ENCODE measurements around the gene OR10A6.

Gene OR10A6

GRCh38 chr11:7900686-7901085 is 30.4 kb downstream of the OR10A6 start:
- Mint-ChIP-seq H3K4me1 (no peaks in the 10 kb centered on the region), H3K9me3 (peaks cover 6% of the 10 kb centered on the region), H3K36me3 (no peaks in the 10 kb centered on the region), H3K27ac (no peak overlapping the region), H3K27me3 (peaks cover 2% of the 10 kb centered on the region), H3K4me3 (no peak overlapping the region)
- no peak for ATAC-seq

GRCh38 chr11:7899418-7899817 is 31.6 kb downstream of the OR10A6 start:
- peaks cover 9% of the 10 kb centered on the region for H3K27me3 Mint-ChIP-seq
- H3K9me3 Mint-ChIP-seq: peaks cover 10% of the 10 kb centered on the region
- ATAC-seq: no peak
- H3K36me3 Mint-ChIP-seq: no peaks in the 10 kb centered on the region
- H3K27ac Mint-ChIP-seq: no peak overlapping the region
- no peak overlapping the region for H3K4me3 Mint-ChIP-seq
- no peaks in the 10 kb centered on the region for H3K4me1 Mint-ChIP-seq

GRCh38 chr11:7898666-7899283 is 32.3 kb downstream of the OR10A6 start:
- Mint-ChIP-seq H3K27ac (no peak overlapping the region), H3K27me3 (peaks cover 9% of the 10 kb centered on the region), H3K4me3 (no peak overlapping the region), H3K9me3 (peaks cover 10% of the 10 kb centered on the region), H3K36me3 (no peaks in the 10 kb centered on the region), H3K4me1 (no peaks in the 10 kb centered on the region)
- ATAC-seq: no peak

GRCh38 chr11:7896009-7896785 is 34.9 kb downstream of the OR10A6 start:
- Mint-ChIP-seq H3K4me3 (no peak overlapping the region), H3K36me3 (no peaks in the 10 kb centered on the region), H3K27me3 (peaks cover 9% of the 10 kb centered on the region), H3K4me1 (peaks cover 13% of the 10 kb centered on the region), H3K9me3 (peaks cover 10% of the 10 kb centered on the region), H3K27ac (no peak overlapping the region)
- no peak for ATAC-seq

- no peak for ATAC-seq
- Mint-ChIP-seq H3K27me3 (peaks cover 9% of the 10 kb centered on the region), H3K9me3 (peaks cover 7% of the 10 kb centered on the region), H3K27ac (no peak overlapping the region), H3K4me3 (no peak overlapping the region), H3K36me3 (no peaks in the 10 kb centered on the region), H3K4me1 (peaks cover 30% of the 10 kb centered on the region)
Measured at GRCh38 chr11:7894251-7894650, 36.8 kb downstream of the OR10A6 start.

- Mint-ChIP-seq H3K36me3 (no peaks in the 10 kb centered on the region), H3K4me1 (peaks cover 31% of the 10 kb centered on the region), H3K27me3 (peaks cover 9% of the 10 kb centered on the region), H3K9me3 (peaks cover 4% of the 10 kb centered on the region), H3K4me3 (no peak overlapping the region), H3K27ac (no peak overlapping the region)
- ATAC-seq: no peak
Measured at GRCh38 chr11:7893796-7894195, 37.3 kb downstream of the OR10A6 start.

GRCh38 chr11:7892840-7893254 is 38.2 kb downstream of the OR10A6 start:
- no peak overlapping the region for H3K27ac Mint-ChIP-seq
- peaks cover 9% of the 10 kb centered on the region for H3K27me3 Mint-ChIP-seq
- no peak overlapping the region for H3K4me3 Mint-ChIP-seq
- no peaks in the 10 kb centered on the region for H3K36me3 Mint-ChIP-seq
- H3K4me1 Mint-ChIP-seq: peaks cover 31% of the 10 kb centered on the region
- peaks cover 4% of the 10 kb centered on the region for H3K9me3 Mint-ChIP-seq
- ATAC-seq: peak; percentile 51

GRCh38 chr11:7892059-7892699 is 38.9 kb downstream of the OR10A6 start:
- Mint-ChIP-seq H3K9me3 (peaks cover 4% of the 10 kb centered on the region), H3K27ac (no peak overlapping the region), H3K36me3 (no peaks in the 10 kb centered on the region), H3K4me3 (no peak overlapping the region), H3K4me1 (peaks cover 31% of the 10 kb centered on the region), H3K27me3 (peaks cover 9% of the 10 kb centered on the region)
- ATAC-seq: peak; percentile 75

GRCh38 chr11:7890417-7891172 is 40.5 kb downstream of the OR10A6 start:
- Mint-ChIP-seq H3K36me3 (no peaks in the 10 kb centered on the region), H3K4me3 (peak overlapping the region; percentile 32)
- ATAC-seq: no peak

GRCh38 chr11:7889985-7890384 is 41.1 kb downstream of the OR10A6 start:
- Mint-ChIP-seq H3K36me3 (no peaks in the 10 kb centered on the region), H3K4me1 (peaks cover 31% of the 10 kb centered on the region), H3K9me3 (no peaks in the 10 kb centered on the region), H3K4me3 (peak overlapping the region; percentile 32), H3K27me3 (no peaks in the 10 kb centered on the region), H3K27ac (peak overlapping the region; percentile 36)
- peak; percentile 32 for ATAC-seq

More at GRCh38 chr11:7890417-7891172, 40.5 kb downstream of the OR10A6 start:
- peak overlapping the region; percentile 36 for H3K27ac Mint-ChIP-seq
- peaks cover 31% of the 10 kb centered on the region for H3K4me1 Mint-ChIP-seq
- H3K27me3 Mint-ChIP-seq: peaks cover 6% of the 10 kb centered on the region
- H3K9me3 Mint-ChIP-seq: peaks cover 4% of the 10 kb centered on the region

GRCh38 chr11:7882860-7883259 is 48.2 kb downstream of the OR10A6 start:
- H3K4me3 Mint-ChIP-seq: no peak overlapping the region
- no peaks in the 10 kb centered on the region for H3K4me1 Mint-ChIP-seq
- H3K9me3 Mint-ChIP-seq: no peaks in the 10 kb centered on the region
- H3K36me3 Mint-ChIP-seq: no peaks in the 10 kb centered on the region
- H3K27me3 Mint-ChIP-seq: peaks cover 18% of the 10 kb centered on the region
- no peak overlapping the region for H3K27ac Mint-ChIP-seq
- ATAC-seq: no peak
